Left renal cortex interstitium (tissue), 4 donors: ENCODE results near the gene ZNF304. TPM values are rescaled to one million over a fixed set of nuclear protein-coding genes. Genes with fewer than 3 reads are reported as not detected.

Experiments
- polyA plus RNA-seq, 4 donors: library from polyadenylated mRNA; unstranded; fragments of 120-200 nt; gene quantifications; one replicate each; pipeline ENCODE4 v1.2.1, GENCODE V29; 2013; ENCODE audit not compliant: insufficient read length in 4 of 4

Gene ZNF304
- polyA plus RNA-seq, 4 donors = 16.5 to 17.9 (median 17.4) TPM

Other genes starting within 250 kb of the ZNF304 start
- under 1 TPM in 2 of 4 donors, not detected in 2; 0.21 to 0.27 TPM for gene USP29, start 231.3 kb upstream of the ZNF304 start, polyA plus RNA-seq
- under 1 TPM in 1 of 4 donors, not detected in 3; 0.05 TPM for gene ZIM3, start 206.1 kb upstream of the ZNF304 start, polyA plus RNA-seq
- not detected for gene DUXA, start 183.8 kb upstream of the ZNF304 start, polyA plus RNA-seq
- gene ZNF264, start 159.8 kb upstream of the ZNF304 start, polyA plus RNA-seq = 10 to 100 TPM; 15.6 to 24.3 (median 20.6) TPM
- 1 to 10 TPM; 1.8 to 6.8 (median 2.3) TPM for gene AURKC, start 120.2 kb upstream of the ZNF304 start, polyA plus RNA-seq
- gene ZNF805, start 110.6 kb upstream of the ZNF304 start, polyA plus RNA-seq = 1 to 10 TPM; 5.0 to 7.0 (median 5.6) TPM
- gene ZNF460, start 70.8 kb upstream of the ZNF304 start, polyA plus RNA-seq = 1 to 10 TPM; 1.4 to 5.5 (median 3.4) TPM
- 1 to 10 TPM; 8.3 to 9.2 (median 8.7) TPM for gene ZNF543, start 30.8 kb upstream of the ZNF304 start, polyA plus RNA-seq
- gene TRAPPC2B, start 12.3 kb downstream of the ZNF304 start, polyA plus RNA-seq = 10 to 100 TPM; 12.5 to 23.9 (median 16.0) TPM
- gene ZNF547, start 12.3 kb downstream of the ZNF304 start, polyA plus RNA-seq = 1 to 10 TPM; 4.5 to 9.8 (median 6.6) TPM
- gene ZNF548, start 38.6 kb downstream of the ZNF304 start, polyA plus RNA-seq = 10 to 100 TPM; 17.7 to 41.3 (median 22.9) TPM
- gene ZNF17, start 59.9 kb downstream of the ZNF304 start, polyA plus RNA-seq = 10 to 100 TPM in 3 of 4 donors, 1 to 10 TPM in 1; 8.9 to 16.1 (median 12.8) TPM
- gene ZNF749, start 84.1 kb downstream of the ZNF304 start, polyA plus RNA-seq = 10 to 100 TPM; 10.0 to 17.1 (median 16.1) TPM
- gene VN1R1, start 105.9 kb downstream of the ZNF304 start, polyA plus RNA-seq = 1 to 10 TPM; 1.9 to 7.7 (median 3.7) TPM
- gene ZNF772, start 126.3 kb downstream of the ZNF304 start, polyA plus RNA-seq = 10 to 100 TPM; 18.8 to 24.2 (median 20.3) TPM
- 10 to 100 TPM; 13.0 to 29.3 (median 24.2) TPM for gene ZNF419, start 136.5 kb downstream of the ZNF304 start, polyA plus RNA-seq
- 10 to 100 TPM; 11.2 to 16.9 (median 12.3) TPM for gene ZNF773, start 148.7 kb downstream of the ZNF304 start, polyA plus RNA-seq
- 10 to 100 TPM; 11.7 to 19.5 (median 14.2) TPM for gene ZNF549, start 176.1 kb downstream of the ZNF304 start, polyA plus RNA-seq
- gene ZNF550, start 208.6 kb downstream of the ZNF304 start, polyA plus RNA-seq = 10 to 100 TPM; 18.0 to 26.0 (median 23.0) TPM
- gene ZNF416, start 227.6 kb downstream of the ZNF304 start, polyA plus RNA-seq = 1 to 10 TPM; 7.9 to 9.4 (median 8.0) TPM
- 10 to 100 TPM; 17.4 to 18.6 (median 18.2) TPM for gene ZIK1, start 232.9 kb downstream of the ZNF304 start, polyA plus RNA-seq
- gene ZNF530, start 248.6 kb downstream of the ZNF304 start, polyA plus RNA-seq = 1 to 10 TPM; 4.3 to 6.8 (median 5.5) TPM